GM12874 (cell line): ENCODE results near the gene PPARD.

Experiments used
- TF ChIP-seq, protein P1 (sequence below): IDR thresholded peaks from 2 replicates; pipeline ENCODE4 v1.5.1; 2011; ENCODE audit warnings: low read depth, mild to moderate bottlenecking, control low read depth, low read length, moderate library complexity; ENCODE audit not compliant: insufficient read depth

Gene PPARD

DNA sequence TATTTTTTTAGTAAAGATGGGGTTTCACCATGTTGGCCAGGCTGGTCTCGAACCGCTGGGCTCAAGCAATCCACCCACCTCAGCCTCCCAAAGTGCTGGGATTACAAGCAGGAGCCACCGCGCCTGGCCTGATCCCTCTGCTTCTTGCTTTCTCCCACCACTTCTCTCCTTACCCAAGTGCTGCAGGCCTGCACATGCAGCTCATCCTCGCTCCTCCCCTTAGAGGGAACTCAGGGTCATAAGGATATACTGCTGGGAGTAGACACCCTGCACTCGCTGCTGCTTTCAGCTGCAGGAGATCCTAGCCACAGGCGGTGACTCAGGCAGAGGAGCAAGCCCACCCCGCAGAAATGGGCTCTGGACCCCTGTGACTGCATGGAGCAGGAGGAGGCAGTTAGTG lies 69.7 kb downstream of the PPARD start:
- TF ChIP-seq, protein P1, sequence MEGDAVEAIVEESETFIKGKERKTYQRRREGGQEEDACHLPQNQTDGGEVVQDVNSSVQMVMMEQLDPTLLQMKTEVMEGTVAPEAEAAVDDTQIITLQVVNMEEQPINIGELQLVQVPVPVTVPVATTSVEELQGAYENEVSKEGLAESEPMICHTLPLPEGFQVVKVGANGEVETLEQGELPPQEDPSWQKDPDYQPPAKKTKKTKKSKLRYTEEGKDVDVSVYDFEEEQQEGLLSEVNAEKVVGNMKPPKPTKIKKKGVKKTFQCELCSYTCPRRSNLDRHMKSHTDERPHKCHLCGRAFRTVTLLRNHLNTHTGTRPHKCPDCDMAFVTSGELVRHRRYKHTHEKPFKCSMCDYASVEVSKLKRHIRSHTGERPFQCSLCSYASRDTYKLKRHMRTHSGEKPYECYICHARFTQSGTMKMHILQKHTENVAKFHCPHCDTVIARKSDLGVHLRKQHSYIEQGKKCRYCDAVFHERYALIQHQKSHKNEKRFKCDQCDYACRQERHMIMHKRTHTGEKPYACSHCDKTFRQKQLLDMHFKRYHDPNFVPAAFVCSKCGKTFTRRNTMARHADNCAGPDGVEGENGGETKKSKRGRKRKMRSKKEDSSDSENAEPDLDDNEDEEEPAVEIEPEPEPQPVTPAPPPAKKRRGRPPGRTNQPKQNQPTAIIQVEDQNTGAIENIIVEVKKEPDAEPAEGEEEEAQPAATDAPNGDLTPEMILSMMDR: no peak

DNA sequence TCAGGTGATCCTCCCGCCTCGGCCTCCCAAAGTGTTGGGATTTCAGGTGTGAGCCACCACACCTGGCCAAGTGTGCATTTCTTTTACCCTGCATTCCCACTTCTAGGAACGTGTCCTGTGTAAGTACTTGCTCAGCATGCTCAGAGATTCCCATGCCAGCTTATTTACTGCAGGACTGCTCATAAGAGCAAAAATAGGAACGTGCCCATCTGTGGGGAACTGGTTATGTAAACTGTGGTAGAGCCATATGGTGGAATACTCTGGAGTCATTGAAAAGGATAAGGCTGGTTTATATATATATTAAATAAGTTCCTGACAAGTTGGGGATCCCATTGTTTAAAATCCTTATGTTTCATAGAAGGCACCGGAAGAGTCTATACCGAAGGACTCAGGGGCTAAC lies 71.6 kb downstream of the PPARD start:
- TF ChIP-seq, protein P1: no peak

DNA sequence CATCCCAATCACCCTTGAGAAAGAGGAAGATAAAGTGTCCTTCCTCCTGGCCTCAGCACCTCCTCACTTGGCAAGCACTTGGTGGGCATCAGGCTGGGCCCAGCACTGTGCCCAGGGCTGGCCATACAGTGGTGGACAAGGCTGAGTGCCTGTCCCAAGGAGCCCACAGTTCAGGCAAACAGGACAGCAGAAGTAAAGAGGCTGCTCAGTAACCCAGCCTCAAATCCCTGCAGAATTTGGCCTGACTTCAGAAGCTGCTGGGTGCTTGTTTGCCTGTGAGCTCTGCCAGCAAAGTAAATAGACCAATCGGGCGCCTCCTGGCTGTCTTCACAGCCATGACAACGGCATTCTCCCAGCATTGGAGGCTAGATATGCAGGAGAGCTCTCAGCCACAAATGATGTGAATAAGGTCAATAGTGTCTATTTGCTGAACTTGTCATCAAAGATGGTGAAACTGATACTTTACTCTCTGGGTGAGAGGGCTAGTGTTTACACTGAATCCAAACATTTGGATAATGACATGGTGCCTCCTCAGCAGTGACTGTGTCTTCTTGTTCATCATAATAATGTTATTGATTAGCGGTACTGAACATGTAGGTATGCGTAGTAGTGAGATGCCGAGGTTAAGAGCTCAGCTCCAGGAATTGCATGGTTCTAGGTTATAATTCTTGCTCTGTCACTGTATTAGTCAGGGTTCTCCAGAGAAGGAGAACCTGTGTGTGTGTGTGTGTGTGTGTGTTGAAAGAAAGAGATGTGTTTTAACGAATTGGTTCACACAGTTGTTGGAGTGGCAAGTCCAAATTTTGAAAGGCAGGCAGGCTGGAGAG lies 72.9 kb downstream of the PPARD start:
- TF ChIP-seq, protein P1: no peak

DNA sequence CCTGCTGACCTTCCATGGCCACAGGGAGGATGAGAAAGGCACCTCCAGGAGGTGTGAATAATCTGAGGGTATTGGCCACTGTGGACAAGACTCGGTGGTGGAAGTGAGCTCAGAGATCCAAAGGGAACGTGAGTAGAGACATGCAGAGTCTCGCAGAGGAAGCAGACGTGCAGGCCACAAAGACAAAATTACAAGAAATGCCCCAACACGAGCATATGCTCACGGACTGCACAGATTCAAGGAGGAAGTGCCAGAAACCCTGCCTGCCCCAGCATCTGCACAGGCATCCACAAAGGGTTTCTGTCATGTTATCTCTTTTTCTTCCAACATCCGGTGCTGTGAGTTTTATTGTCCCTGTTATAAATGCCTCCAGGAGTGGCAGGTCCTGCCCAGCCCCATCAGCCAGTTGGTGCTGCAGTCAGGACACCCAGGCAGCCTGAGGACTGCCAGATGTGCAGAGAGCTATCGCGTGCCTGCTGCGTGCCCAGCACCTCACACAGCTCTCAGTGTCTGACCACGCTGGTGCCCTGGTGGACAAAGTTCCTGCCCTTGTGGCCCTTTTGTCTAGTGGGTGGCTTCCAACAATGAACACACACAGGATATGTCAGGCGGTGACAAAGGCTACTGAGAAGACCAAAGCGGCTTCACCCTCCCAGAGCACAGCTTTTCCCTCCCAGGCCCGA lies 75.8 kb downstream of the PPARD start:
- TF ChIP-seq, protein P1: no peak

DNA sequence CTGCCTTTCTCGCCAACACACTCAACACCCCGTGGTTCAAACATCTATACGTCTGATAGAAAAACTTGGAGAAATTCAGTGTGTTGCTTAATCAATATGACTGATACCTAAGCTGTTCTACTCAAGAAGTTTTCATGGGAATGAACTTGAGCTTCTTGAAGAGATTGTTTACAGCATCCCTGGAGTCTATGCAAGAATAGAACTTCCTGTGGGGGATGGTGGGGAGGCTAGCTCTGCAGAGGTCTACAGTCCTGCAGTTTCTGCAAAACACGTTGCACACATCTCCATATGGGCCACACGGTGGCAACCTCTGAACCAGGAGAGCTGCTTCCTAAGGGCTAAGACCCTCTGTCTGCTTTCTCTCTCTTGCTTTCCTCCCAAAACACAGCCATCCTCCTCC lies 77.1 kb downstream of the PPARD start:
- TF ChIP-seq, protein P1: no peak; the same call in 1 of the 2 replicates

DNA sequence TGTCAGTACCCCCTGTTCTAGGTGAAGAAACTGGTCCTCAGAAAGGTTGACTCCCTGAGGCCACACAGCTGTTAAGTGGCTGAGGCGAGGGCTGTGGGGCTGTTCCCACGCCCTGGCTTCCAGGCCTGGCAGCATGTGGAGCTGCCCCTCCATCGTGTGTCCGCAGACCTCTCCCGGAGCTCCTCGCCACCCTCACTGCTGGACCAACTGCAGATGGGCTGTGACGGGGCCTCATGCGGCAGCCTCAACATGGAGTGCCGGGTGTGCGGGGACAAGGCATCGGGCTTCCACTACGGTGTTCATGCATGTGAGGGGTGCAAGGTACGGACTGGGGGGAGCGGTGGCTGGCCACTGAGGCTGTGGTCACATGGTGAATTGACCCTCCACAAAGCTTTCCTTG lies 77.6 kb downstream of the PPARD start:
- TF ChIP-seq, protein P1: no peak

DNA sequence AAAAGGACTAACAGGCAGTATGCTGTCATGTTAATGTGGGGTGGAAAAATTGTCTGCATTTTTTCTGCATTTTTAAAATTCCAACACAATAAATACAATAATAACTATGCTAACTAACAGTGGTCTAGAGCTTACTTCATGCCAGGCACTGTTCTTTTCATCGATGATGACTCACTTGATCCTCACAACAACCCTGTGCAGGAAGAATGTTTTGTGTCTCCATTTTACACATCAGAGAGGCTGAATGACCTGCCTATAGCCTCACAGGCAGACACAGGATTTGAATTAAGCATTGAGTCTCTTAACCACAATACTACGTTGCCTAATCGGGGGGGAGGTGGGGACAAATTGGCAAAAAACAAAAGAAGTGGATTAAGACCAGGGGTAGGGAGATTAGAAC lies 82.9 kb downstream of the PPARD start:
- TF ChIP-seq, protein P1: no peak
